ENCODE measurements around the gene CECR2. TPM values are rescaled to one million over a fixed set of nuclear protein-coding genes. Genes with fewer than 3 reads are reported as not detected.
"Not testable (repeated sequence)": the region's sequence is repeated elsewhere in the genome, so short reads cannot be mapped to it uniquely, and the experiment has no call there.

The CECR2 gene
- total RNA-seq, 1 donor from 2014 or later: 4.9 TPM

DNA sequence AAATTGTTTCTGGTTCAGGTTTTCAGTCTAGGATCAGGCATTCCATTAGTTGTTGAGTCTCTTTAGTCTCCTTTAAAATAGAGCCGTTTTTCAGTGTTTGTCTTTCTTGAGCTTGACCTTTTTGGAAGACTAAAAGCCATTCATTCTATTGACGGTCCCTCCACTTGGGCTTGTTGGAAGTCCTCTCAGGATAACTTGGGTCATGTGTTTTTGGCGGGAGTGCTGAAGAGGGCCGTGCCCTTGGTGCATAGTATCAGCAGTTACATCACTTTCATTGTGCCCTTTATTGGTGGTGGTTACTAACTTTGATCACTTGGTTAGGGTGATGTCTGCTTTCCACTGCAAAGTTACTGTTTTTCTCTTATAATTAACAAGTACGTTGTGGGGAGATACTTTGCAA lies 20.8 kb downstream of the CECR2 start:
- no peak for DNase-seq (ENCODE audit: low spot score)
- intact Hi-C loops (cut with DNase I): no loop called here

DNA sequence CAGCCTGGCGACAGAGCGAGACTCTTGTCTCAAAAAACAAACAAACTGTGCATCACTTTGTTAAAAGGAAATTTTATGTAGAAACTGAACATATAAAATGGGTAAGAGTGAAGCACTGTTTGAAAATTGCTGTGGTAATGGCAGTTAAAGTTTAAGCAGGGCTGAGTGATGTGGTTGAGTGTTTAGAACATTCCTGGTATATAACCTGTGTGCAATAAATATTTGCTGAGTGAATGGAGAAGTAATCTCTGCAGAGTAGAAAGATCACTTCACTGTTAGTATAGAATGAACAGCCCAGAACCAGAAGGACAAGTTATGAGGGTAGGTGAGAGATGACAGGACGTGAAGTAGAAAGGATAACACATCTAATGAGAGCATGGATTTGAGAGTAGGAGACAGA lies 27.3 kb downstream of the CECR2 start:
- intact Hi-C loops (cut with DNase I): no loop called here
- no peak for DNase-seq (ENCODE audit: low spot score)

DNA sequence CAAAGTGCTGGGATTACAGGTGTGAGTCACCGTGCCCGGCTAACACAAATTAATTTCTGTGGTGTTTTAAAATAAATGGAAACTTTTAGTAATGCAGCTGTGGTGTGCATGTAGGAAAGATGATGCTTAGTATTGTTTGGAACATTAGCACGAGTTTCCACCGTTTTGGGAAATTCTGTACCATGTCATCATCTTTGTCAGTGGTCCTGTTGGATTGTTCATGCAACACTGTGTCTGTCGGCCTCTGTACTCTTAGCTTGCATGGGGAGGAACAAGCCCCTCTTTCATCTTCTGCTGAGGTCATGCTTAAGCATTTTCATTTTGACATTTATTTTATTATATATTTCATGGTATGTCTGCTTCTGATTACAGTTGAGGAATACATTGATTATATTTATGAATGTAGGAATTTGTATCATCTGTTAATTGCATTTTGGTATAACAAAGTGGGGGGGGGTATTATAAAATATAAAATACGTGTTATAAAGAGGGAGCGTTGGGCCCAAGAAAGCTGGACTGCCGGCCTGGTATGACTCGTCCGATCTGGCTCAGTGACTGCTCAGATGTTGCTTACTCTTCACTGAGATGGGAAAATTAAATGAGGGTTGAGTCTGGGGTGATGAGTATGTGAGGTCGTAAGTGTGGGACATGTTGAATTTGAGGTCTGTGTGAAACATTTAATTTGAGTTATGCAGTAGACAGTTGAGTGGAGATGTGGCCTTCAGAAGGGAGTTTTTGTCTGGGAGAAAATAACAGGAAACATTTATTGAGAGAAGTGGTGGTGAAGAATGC lies 28.7 kb downstream of the CECR2 start:
- DNase-seq (ENCODE audit: low spot score): no peak
- intact Hi-C loops (cut with DNase I): no loop called here

DNA sequence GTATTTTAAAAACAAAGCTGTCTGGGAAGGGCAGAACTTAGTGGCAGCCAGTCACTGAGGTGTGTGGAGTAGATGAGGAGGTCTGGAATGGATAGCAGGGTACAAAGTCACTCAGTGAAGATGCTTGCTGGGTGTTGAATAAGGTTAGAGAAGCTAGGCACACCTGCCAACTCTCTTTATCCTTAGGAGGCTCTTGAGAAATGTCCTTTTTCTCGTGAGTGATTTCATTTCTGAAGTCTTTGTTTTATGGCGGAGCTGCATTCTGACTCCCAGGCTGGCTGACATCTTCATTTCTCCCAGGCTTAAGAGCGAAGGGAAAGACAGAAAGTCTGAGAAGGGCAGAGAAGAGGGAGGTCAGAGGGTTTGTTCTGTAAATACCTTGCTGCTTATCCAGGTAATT lies 31.0 kb downstream of the CECR2 start:
- intact Hi-C loops (cut with DNase I): no loop called here
- no peak for DNase-seq (ENCODE audit: low spot score)

DNA sequence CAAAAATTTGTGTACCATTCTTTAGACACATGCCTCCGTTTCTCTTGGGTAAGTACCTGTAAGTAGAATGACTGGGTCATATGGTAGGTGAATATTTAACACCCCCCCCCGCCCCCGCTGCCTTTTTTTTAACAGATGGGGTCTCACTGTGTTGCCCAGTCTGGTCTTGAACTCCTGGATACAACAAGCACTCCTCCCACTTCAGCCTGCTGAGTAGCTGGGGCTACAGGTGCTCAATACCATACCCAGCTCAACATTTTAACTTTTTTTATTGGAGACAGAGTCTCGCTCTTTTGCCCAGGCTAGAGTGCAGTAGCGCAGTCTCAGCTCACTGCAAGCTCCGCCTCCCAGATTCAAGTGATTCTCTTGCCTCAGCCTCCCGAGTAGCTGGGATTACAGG lies 32.5 kb downstream of the CECR2 start:
- DNase-seq (ENCODE audit: low spot score): no peak
- intact Hi-C loops (cut with DNase I): no loop called here

DNA sequence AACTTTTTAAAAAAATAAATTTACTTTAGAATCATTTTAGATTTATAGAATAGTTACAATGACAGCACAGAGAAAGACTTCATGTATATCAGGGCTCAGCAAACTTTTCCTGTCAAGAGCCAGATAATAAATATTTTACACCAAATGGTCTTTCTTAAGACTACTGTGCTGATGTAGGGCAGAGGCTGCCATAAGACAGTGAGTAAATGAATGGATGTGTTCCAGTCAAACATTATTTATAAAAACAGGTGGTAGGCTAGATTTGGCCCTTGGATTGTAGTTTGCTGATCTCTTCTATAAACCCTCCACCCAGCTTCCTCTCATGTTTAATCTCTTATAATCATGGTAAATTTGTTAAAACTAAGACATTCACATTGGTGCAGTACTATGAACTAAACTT lies 33.0 kb downstream of the CECR2 start:
- intact Hi-C loops (cut with DNase I): no loop called here
- no peak for DNase-seq (ENCODE audit: low spot score)

DNA sequence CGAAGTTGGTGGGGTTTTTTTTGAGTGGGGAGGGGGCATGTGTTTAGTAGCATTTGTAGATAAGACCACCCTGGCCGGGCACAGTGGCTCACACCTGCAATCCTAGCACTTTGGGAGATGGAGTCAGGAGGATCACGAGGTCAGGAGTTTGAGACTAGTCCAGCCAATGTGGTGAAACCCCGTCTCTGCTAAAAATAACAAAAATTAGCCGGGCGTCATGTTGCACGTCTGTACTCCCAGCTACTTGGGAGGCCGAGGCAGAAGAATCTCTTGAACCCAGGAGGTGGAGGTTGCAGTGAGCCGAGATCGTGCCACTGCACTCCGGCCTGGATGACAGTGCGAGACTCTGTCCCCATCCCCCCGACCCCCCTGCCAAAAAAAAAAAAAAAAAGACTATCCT lies 34.6 kb downstream of the CECR2 start:
- no peak for DNase-seq (ENCODE audit: low spot score)
- intact Hi-C loops (cut with DNase I): loop anchor here (2.0 kb wide), 1 partner anchor 33 kb away; no protein-coding TSS in a partner anchor

DNA sequence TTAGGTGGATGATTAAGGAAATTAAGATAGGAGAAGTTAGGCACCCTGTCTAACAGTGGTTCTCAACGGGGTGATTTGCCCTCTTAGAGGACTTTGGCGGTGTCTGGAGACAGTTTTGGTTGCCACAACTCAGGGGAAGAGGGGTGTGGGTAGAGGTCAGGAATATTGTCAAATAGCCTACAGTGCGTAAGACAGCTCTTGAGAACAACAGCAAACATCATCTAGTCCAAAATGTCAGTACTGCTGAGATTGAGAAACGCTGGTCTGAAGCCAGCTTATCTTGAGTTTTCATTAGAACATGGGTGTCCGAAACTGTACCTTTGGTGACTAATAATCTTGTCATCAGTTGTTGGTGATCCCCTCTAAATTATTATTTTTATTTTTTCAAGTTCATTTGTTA lies 38.4 kb downstream of the CECR2 start:
- intact Hi-C loops (cut with DNase I): no loop called here
- no peak for DNase-seq (ENCODE audit: low spot score)

DNA sequence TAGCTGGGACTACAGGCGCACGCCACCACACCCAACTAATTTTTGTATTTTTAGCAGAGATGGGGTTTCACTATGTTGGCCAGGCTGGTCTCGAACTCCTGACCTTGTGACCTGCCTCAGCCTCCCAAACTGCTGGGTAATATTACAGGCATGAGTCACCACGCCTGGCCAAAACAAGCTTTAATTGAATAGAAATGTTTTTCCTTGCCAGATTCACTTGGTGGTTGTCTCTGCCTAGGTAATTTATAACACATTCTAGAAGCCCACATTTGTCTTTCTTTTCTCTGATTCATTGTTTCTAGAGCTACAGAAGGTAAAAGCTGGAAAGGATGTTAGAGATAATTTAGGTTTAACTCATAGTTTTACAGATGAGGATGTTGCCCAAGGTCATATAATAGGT lies 41.3 kb downstream of the CECR2 start:
- intact Hi-C loops (cut with DNase I): no loop called here
- no peak for DNase-seq (ENCODE audit: low spot score)

DNA sequence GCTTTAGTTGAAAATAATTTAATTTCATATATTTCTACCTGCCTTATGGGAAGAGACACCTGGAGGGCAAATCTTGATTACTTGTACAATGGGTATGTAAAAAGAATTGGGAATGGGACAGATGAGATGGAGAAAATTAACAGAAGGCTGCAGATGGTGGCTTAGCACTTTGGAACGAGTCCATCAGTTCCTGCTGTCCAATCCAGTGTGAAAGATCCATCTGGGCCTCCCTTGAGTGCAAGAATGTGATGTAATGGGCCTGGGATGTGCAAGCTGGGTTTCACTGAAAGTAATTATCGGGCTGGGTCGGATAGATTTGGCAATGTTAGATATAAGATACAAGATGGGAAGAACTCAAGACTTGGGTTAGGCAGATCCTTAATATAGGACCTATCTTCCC lies 42.0 kb downstream of the CECR2 start:
- DNase-seq (ENCODE audit: low spot score): no peak
- intact Hi-C loops (cut with DNase I): no loop called here

DNA sequence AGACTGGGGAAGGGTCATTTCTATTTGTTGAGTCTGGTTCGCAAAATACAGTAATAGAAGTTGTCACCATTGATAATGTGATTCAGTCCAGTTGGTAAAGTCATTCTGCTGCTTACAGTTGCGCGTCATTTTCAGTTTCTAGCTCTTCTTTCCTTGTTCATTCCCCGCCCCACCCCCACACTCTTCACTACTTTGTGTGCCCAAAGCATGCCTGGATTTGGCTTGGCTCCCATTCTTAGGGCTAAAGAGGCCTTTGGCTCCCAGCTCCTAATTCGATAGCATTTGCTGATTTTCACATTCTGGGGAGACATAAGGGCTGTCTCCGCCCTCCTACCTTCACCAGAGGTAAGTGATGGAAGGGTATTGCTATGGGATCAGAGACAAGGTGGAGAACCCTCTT lies 43.0 kb downstream of the CECR2 start:
- intact Hi-C loops (cut with DNase I): no loop called here
- no peak for DNase-seq (ENCODE audit: low spot score)

DNA sequence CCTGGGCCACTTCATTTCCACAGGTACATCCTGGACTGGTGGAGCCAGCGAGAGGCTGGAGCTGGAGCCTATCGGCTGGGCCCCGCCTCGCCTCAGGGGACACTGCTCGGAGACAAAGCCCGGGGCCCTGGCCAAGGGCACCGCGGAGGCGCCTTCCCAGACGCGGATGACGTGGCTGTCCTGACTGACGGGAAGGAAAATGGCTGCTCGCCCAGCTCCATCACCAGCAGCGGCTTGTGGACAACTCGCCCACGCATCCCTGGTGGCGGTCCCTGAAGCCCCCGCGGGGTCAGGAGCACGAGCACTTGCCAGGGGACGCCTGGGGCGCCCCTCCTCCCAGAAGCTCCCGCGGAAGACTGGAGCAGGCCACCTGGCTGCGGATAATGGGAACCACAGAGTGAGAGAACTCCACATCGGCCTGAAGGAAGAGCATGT lies 49.6 kb downstream of the CECR2 start:
- intact Hi-C loops (cut with DNase I): no loop called here
- peak; percentile 78 for DNase-seq (ENCODE audit: low spot score)

DNA sequence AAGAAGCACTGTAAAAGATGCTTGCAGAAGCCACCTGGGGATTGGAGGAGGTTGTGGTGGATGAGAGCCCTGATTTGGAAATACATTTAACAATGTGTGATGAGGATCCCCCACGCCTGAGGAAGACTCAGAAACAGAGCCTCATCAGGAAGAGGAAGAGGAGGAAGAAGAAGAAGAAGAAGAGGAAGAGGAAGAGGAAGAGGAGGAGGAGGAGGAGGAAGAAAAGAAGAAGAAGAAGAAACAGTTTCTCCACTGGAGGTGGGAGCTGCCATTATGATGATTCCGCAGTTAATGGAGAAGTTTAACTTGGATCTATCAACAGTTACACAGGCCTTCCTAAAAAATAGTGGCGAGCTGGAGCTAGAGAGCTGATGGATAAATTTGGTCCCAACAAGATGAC lies 50.1 kb downstream of the CECR2 start:
- intact Hi-C loops (cut with DNase I): no loop called here
- no peak for DNase-seq (ENCODE audit: low spot score)

DNA sequence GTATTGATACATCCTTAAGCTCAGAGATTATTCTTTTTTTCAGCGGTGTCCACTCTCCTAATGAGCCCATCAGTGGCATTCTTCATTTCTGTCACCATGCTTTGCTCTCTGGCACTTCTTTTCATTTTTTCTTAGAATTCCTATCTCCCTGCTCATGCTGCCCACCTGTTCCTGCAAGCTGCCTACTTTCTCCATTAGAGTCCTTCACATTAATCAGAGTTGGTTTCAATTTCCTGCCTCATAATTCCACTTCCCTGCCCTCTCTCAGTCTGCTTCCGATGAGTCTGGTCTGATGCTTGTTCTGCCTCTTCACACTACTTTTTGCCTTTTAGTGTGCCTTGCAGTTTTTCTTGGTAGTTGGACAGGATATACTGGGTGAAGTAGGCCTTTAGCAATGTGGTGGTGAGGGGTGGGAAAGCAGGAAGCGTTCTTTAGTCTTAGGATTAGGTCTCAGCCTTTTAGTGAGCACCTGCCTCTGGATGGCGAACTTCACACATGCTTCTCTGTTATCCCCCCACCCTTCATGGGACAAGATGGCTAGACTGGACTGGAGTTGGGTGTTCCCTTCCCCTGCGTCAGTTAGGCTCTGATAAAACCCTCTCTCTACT lies 53.6 kb downstream of the CECR2 start:
- no peak for DNase-seq (ENCODE audit: low spot score)
- intact Hi-C loops (cut with DNase I): no loop called here

DNA sequence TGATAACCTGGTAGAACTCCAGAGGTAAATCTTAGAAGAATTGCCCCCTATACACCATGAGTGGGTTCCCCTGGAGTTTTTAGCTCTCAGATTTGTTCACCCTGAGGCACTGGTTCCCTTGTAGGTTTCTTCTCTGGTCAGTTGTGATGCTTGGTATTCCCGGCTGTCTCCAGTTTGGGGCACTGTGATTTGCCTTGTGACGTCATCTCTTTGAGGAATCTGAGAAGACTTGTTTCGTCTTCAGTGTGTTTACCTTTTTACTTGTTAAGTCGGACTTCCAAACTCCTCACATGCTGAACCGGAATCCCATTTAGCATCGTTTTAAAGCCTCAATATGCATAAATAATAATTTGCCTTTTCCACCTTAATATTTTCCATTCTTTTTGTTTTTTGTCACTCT lies 54.4 kb downstream of the CECR2 start:
- intact Hi-C loops (cut with DNase I): no loop called here
- DNase-seq (ENCODE audit: low spot score): no peak

DNA sequence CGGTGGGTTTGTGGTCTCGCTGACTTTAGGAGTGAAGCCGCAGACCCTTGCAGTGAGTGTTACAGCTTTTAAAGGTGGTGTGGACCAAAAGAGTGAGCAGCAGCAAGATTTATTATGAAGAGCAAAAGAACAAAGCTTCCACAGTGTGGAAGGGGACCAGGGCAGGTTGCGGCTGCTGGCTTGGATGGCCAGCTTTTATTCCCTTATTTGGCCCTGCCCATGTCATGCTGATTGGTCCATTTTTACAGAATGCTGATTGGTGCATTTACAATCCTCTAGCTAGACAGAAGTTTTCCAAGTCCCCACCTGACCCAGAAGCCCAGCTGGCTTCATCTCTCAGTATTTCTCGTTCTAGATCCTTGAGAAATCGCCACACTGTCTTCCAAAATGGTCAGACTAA lies 58.3 kb downstream of the CECR2 start:
- DNase-seq (ENCODE audit: low spot score); intact Hi-C loops (cut with DNase I): not testable (repeated sequence)

DNA sequence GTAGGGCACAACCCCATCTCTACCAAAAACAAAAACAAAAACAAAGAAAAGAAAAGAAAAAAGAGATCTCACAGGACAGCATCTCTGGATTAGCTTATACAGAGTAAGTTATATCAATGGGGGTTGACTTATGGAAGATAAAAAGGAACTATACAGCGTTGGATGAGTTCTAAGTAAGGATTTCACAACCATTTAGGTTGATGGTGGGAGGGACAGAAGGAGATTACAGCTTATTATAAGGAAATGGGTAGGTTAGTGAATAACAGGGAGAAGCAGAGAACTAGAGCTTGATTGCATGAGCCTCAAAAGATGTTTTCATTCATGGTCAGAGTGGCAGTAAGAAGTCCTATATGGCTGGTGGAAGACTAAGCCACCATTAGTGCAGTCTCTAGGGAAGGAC lies 60.3 kb downstream of the CECR2 start:
- intact Hi-C loops (cut with DNase I): no loop called here
- no peak for DNase-seq (ENCODE audit: low spot score)

DNA sequence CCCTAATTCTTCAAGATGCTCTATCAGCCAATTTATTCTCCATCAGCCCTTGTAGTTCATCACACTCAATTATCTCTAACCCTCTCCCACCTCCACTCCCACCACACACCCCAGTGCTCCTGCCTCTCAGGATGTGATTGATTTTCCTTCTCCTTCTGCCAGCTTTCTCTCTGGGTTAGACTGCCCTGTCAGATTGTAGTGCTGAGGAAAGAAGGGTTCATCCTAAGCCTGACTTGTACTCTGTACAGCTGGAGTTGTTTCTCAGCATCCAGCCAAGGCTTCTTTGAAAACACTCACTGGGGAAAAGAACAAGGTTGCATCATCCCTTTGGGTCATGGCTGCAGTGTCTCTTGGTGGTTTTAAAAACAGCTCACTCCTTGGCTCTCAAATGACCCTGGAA lies 61.2 kb downstream of the CECR2 start:
- DNase-seq (ENCODE audit: low spot score): no peak
- intact Hi-C loops (cut with DNase I): no loop called here

DNA sequence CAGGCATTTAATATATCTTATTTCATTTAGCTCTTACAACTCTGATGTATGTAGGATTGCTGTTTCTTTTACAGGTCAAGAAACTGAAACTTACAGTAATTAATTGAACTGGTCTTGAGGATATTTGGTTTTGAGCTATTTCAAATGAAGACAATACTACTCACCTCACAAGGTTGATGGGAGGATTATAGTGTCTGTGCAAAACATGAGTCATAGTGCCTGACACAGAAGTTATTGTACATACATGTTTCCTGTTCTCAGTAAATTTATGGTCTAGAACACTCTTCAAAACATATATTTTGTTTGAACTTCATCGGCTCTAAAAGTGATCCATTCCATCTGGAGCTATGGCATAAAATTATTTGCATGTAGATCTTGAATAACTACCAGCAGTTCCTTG lies 61.9 kb downstream of the CECR2 start:
- intact Hi-C loops (cut with DNase I): no loop called here
- DNase-seq (ENCODE audit: low spot score): no peak

DNA sequence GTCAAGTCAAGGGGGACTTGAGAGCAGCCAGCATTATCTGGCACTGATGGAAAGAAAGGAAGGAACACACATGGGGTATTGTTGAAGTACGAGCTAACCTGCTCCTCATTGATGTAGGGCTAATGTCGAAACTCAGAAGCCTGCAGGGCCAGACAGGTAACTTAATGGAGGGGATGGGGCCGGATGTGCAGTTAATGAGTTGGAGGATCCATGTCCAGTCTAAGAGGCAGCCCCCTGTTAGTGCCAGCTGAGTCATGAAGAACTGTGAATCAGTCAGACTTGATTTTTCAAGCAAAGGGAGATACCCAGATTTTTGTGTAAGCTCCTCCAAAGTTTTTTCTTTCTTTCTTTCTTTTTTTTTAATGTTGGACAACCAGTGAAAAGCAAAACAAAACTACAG lies 65.6 kb downstream of the CECR2 start:
- intact Hi-C loops (cut with DNase I): no loop called here
- no peak for DNase-seq (ENCODE audit: low spot score)

DNA sequence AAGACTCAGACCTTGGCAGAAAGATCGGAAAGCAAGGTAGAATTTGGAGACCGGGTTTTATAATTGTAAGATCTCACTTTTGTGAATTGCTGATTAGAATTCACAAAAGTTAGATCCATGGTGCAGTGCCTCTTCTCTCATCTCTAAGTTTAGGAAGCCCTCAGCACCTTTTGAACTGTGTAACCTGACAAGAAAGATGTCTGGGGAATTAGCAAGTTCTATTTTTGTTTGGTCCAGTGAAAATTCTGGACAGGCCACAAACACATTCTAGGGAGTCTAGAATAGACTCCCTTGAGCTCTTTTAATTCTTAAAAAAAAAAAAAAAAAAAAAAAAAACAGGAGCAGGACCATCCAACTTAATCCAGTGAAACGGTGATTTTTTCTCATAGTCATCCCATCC lies 66.1 kb downstream of the CECR2 start:
- intact Hi-C loops (cut with DNase I): no loop called here
- DNase-seq (ENCODE audit: low spot score): no peak
